Loucy (cell line): ENCODE measurements around the gene ZNF615.

ENCODE experiments used
- CTCF ChIP-seq: fragments of 200-600 bp; sonication (generic); conservative IDR thresholded peaks from 2 replicates; pipeline ENCODE4 v1.5.1; 2014; ENCODE audit warnings: mild to moderate bottlenecking, antibody characterized with exemption, low read length
- EZH2phosphoT487 ChIP-seq: fragments of 200-600 bp; IDR thresholded peaks from 2 replicates; pipeline ENCODE4 v1.6.1; 2018; ENCODE audit warnings: antibody characterized with exemption, mild to moderate bottlenecking, moderate library complexity, borderline replicate concordance

- TF ChIP-seq CTCF (no peak), EZH2phosphoT487 (no peak)
Observed at GRCh38 chr19:52022193-52022592, 14.2 kb upstream of the ZNF615 start.
